WTC11 (cell line): ENCODE measurements around the gene TNNT1.

Experiments used
- NFYB ChIP-seq: sonication (generic); formaldehyde crosslinking; conservative IDR thresholded peaks from 2 replicates; pipeline ENCODE4 v1.8.0; 2022; ENCODE audit warnings: low read depth, missing genetic modification reagents
- SP1 ChIP-seq: sonication (generic); formaldehyde crosslinking; conservative IDR thresholded peaks from 2 replicates; pipeline ENCODE4 v1.8.1; 2022; ENCODE audit warnings: missing genetic modification reagents
- TF ChIP-seq, protein P1 (sequence below): fragments of 200-600 bp; IDR thresholded peaks from 2 replicates; pipeline ENCODE4 v1.8.0; 2022; ENCODE audit warnings: antibody characterized with exemption
- TF ChIP-seq, protein P2 (sequence below): sonication (generic); formaldehyde crosslinking; IDR thresholded peaks from 2 replicates; pipeline ENCODE4 v1.8.1; 2022; ENCODE audit warnings: low read depth, missing genetic modification reagents, borderline replicate concordance

- TF ChIP-seq, protein P1, sequence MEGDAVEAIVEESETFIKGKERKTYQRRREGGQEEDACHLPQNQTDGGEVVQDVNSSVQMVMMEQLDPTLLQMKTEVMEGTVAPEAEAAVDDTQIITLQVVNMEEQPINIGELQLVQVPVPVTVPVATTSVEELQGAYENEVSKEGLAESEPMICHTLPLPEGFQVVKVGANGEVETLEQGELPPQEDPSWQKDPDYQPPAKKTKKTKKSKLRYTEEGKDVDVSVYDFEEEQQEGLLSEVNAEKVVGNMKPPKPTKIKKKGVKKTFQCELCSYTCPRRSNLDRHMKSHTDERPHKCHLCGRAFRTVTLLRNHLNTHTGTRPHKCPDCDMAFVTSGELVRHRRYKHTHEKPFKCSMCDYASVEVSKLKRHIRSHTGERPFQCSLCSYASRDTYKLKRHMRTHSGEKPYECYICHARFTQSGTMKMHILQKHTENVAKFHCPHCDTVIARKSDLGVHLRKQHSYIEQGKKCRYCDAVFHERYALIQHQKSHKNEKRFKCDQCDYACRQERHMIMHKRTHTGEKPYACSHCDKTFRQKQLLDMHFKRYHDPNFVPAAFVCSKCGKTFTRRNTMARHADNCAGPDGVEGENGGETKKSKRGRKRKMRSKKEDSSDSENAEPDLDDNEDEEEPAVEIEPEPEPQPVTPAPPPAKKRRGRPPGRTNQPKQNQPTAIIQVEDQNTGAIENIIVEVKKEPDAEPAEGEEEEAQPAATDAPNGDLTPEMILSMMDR, result no peak
- TF ChIP-seq, protein P2, sequence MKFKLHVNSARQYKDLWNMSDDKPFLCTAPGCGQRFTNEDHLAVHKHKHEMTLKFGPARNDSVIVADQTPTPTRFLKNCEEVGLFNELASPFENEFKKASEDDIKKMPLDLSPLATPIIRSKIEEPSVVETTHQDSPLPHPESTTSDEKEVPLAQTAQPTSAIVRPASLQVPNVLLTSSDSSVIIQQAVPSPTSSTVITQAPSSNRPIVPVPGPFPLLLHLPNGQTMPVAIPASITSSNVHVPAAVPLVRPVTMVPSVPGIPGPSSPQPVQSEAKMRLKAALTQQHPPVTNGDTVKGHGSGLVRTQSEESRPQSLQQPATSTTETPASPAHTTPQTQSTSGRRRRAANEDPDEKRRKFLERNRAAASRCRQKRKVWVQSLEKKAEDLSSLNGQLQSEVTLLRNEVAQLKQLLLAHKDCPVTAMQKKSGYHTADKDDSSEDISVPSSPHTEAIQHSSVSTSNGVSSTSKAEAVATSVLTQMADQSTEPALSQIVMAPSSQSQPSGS (CRISPR knock-in tag), result no peak
- TF ChIP-seq NFYB (CRISPR knock-in tag), result no peak
- no peak for TF ChIP-seq SP1 (CRISPR knock-in tag)
Measured at GRCh38 chr19:55089342-55089944, 59.6 kb downstream of the TNNT1 start.
